Kidney (tissue), 14 donors: ENCODE measurements around the gene HHATL. TPM values are rescaled to one million over a fixed set of nuclear protein-coding genes. Genes with fewer than 3 reads are reported as not detected.

Experiments used
- DNase-seq, 5 donors: peaks; one replicate each; pipeline ENCODE4 v3.0.0-alpha.2; 2013 to 2020
- FAIRE-seq: peaks from 2 replicates; lab custom pipeline; 2012; peaks lifted over from hg19 to GRCh38; lab: Jason Lieb, UNC
- H3K27ac ChIP-seq, 2 donors: one replicate each; pipeline ENCODE4 v1.7.0; 2013; ENCODE audit warnings: low read depth in 2 of 2, low read length in 2 of 2, inconsistent platforms in 1 of 2
- H3K27me3 ChIP-seq: one replicate; pipeline ENCODE4 v1.7.1; 2013; ENCODE audit warnings: low read length, inconsistent platforms; ENCODE audit not compliant: control insufficient read depth, insufficient read depth
- H3K36me3 ChIP-seq, 3 donors: one replicate each; pipeline versions ENCODE4 v1.7.0 to v1.7.1; 2013; ENCODE audit warnings: low read length in 3 of 3, control low read depth in 1 of 3, inconsistent platforms in 1 of 3; ENCODE audit not compliant: insufficient read depth in 3 of 3, control insufficient read depth in 2 of 3
- H3K4me1 ChIP-seq, 3 donors: one replicate each; pipeline versions ENCODE4 v1.7.0 to v1.7.1; 2013; ENCODE audit warnings: low read length in 3 of 3, inconsistent platforms in 1 of 3, low read depth in 1 of 3; ENCODE audit not compliant: control insufficient read depth in 2 of 3, insufficient read depth in 2 of 3
- H3K4me3 ChIP-seq, 3 donors: one replicate each; pipeline versions ENCODE4 v1.7.0 to v1.8.1; 2013; ENCODE audit warnings: low read length in 3 of 3, control low read depth in 1 of 3, inconsistent platforms in 1 of 3
- H3K9ac ChIP-seq, 3 donors: one replicate each; pipeline versions ENCODE4 v1.7.0 to v1.7.1; 2013; ENCODE audit warnings: low read length in 3 of 3, control low read depth in 1 of 3, inconsistent platforms in 1 of 3
- H3K9me3 ChIP-seq, 3 donors: one replicate each; pipeline versions ENCODE4 v1.7.0 to v1.7.1; 2013; ENCODE audit warnings: low read length in 3 of 3, control low read depth in 1 of 3, inconsistent platforms in 1 of 3; ENCODE audit not compliant: control insufficient read depth in 2 of 3, insufficient read depth in 1 of 3
- CTCF ChIP-seq: IDR thresholded peaks from 3 replicates; pipeline ENCODE4 v1.5.1; 2012; ENCODE audit warnings: mild to moderate bottlenecking, moderate library complexity, borderline replicate concordance; ENCODE audit not compliant: insufficient read depth; ENCODE audit errors: extremely low read depth
- intact Hi-C: fragments of 100-400 bp; cut with DNase I; formaldehyde crosslinking; loops from one replicate; pipeline ENCODE4 v1.11.1; 2022
- polyA plus RNA-seq: library from polyadenylated mRNA; stranded (reverse); fragments of 350-450 nt; fragmentation: Illumina TruSeq; extraction: RNeasy Lipid Tissue Mini Kit (QIAGEN cat#74804); gene quantifications from one replicate; pipeline ENCODE4 v1.2.3, GENCODE V29; 2014; ENCODE audit warnings: low read depth, low replicate concordance; ENCODE audit not compliant: insufficient read depth
- total RNA-seq: library from RNA; stranded (reverse); fragmentation: NEBNext Ultra II Directional; extraction: Animal tissue kit (Norgen Biotek cat#: 25700); gene quantifications from one replicate; pipeline ENCODE4 v1.2.1, GENCODE V29; 2021
- donor health status: control.
- donor health status: control.
- donor health status: control.
- donor health status: control.
- donor health status: control.
- donor health status: DM: yes; HTN: yes; CAD: no.
- donor health status: Normal renal cell carcinoma (clear cell type).

HHATL gene
- total and polyA plus RNA-seq, 2 donors from 2014 or later, result not detected

GRCh38 chr3:42654331-42655201 lies 48.0 kb downstream of the HHATL start:
- DNase-seq, result peak; percentile 81 to 90 (median 85)
- intact Hi-C loops, result no loop called here
- no peak for FAIRE-seq
- peak overlapping the region; percentile 63 to 74 for H3K27ac ChIP-seq
- H3K9me3 ChIP-seq, result no peaks in the 10 kb centered on the region
- H3K36me3 ChIP-seq, result no peaks in the 10 kb centered on the region
- TF ChIP-seq CTCF, result no peak
- peaks cover 0 to 23% (median 10%) of the 10 kb centered on the region in 3 donors for H3K4me1 ChIP-seq
- H3K9ac ChIP-seq, result peak overlapping the region in 2 of 3 donors; percentile 64 to 73
- H3K27me3 ChIP-seq, result no peaks in the 10 kb centered on the region
- peak overlapping the region; percentile 21 to 61 (median 58) for H3K4me3 ChIP-seq

- Histone ChIP-seq H3K9ac (peak within 1 kb of the TSS in 2 of 3 donors; percentile 73 to 77), H3K27ac (peak within 1 kb of the TSS; percentile 63 to 74), H3K4me1 (peaks cover 0 to 23% (median 10%) of the 10 kb centered on the region in 3 donors), H3K4me3 (peak within 1 kb of the TSS; percentile 33 to 61 (median 58)), H3K9me3 (no peaks in the 10 kb centered on the region), H3K27me3 (no peaks in the 10 kb centered on the region), H3K36me3 (no peaks in the 10 kb centered on the region)
- FAIRE-seq (no peak), DNase-seq (peak; percentile 18 to 91 (median 65))
- TF ChIP-seq CTCF, result no peak
- intact Hi-C loops, result no loop called here
These were observed 48.9 kb downstream of the HHATL start, which contains the start of gene ZBTB47 for GRCh38 chr3:42653560-42654330. TSS of gene ZBTB47 (plus strand) at chr3:42653697. CDS start at chr3:42658356, 4,659 bp downstream.

GRCh38 chr3:42653303-42653559 lies 49.4 kb downstream of the HHATL start:
- H3K4me3 ChIP-seq, result peak overlapping the region in 2 of 3 donors; percentile 58 to 61
- H3K4me1 ChIP-seq, result peaks cover 0 to 23% (median 10%) of the 10 kb centered on the region in 3 donors
- H3K36me3 ChIP-seq, result no peaks in the 10 kb centered on the region
- intact Hi-C loops, result no loop called here
- H3K9ac ChIP-seq, result peak overlapping the region in 1 of 3 donors; percentile 61
- DNase-seq, result peak in 1 of 5 donors; percentile 62
- TF ChIP-seq CTCF, result no peak
- no peak overlapping the region for H3K27ac ChIP-seq
- no peaks in the 10 kb centered on the region for H3K9me3 ChIP-seq
- no peaks in the 10 kb centered on the region for H3K27me3 ChIP-seq
- FAIRE-seq, result no peak
